Transverse colon (tissue), 4 donors: ENCODE results near the gene SYT12. TPM values are rescaled to one million over a fixed set of nuclear protein-coding genes. Genes with fewer than 3 reads are reported as not detected.
"Not testable (repeated sequence)": the region's sequence is repeated elsewhere in the genome, so short reads cannot be mapped to it uniquely, and the experiment has no call there.

Experiments
- DNase-seq: peaks from one replicate; pipeline ENCODE4 v3.0.0-alpha.2; 2019
- H3K27ac ChIP-seq, 4 donors: fragments of 200-600 bp; sonication (generic); 2 replicates each; pipeline ENCODE4 v1.5.1; 2016 to 2018; ENCODE audit warnings: inconsistent platforms in 4 of 4
- H3K27me3 ChIP-seq: fragments of 200-600 bp; sonication (generic); 2 replicates; pipeline ENCODE4 v1.5.1; 2017; ENCODE audit warnings: inconsistent platforms
- H3K36me3 ChIP-seq, 4 donors: fragments of 200-600 bp; sonication (generic); 2 replicates each; pipeline ENCODE4 v1.5.1; 2017 to 2019; ENCODE audit warnings: inconsistent platforms in 4 of 4
- H3K4me1 ChIP-seq, 4 donors: fragments of 200-600 bp; sonication (generic); 2 replicates each; pipeline ENCODE4 v1.5.1; 2017 to 2020; ENCODE audit warnings: inconsistent platforms in 4 of 4
- H3K4me3 ChIP-seq, 4 donors: fragments of 200-600 bp; sonication (generic); 1 replicate in 1 of 4; 2 replicates in 3 of 4; pipeline versions ENCODE4 v1.5.1 to v1.6.1; 2017 to 2019; ENCODE audit warnings: inconsistent platforms in 4 of 4
- H3K9me3 ChIP-seq, 2 donors: fragments of 200-600 bp; sonication (generic); 2 replicates each; pipeline ENCODE4 v1.5.1; 2017 to 2019; ENCODE audit warnings: inconsistent platforms in 2 of 2
- EP300 ChIP-seq: sonication (generic); formaldehyde crosslinking; IDR thresholded peaks from one replicate; pipeline ENCODE4 v1.6.1; 2017; ENCODE audit warnings: antibody characterized with exemption, low read depth
- POLR2A ChIP-seq: fragments of 450-650 bp; IDR thresholded peaks from one replicate; pipeline ENCODE4 v1.6.1; 2016; ENCODE audit warnings: antibody characterized with exemption, mild to moderate bottlenecking, moderate library complexity
- POLR2AphosphoS5 ChIP-seq, 3 donors: sonication (generic); formaldehyde crosslinking; IDR thresholded peaks; one replicate each; pipeline ENCODE4 v1.6.1; 2016; ENCODE audit warnings: antibody characterized with exemption in 3 of 3
- WGBS, 2 donors: methylation state at CpG; one replicate each; pipeline ENCODE4 v1.1.5; 2018; ENCODE audit warnings: low coverage in 1 of 2; 5-methylcytosine and 5-hydroxymethylcytosine counted together
- in situ Hi-C, 4 donors: fragments of 200-750 bp; cut with MboI; loops; one replicate each; pipeline versions ENCODE4 v1.15.0 to v1.15.1; 2017; ENCODE audit warnings: low sequenced_read_pairs in 3 of 4, low pct_ligation_motif_present in 1 of 4, low pct_unique_long_range_greater_than_20kb in 1 of 4
- intact Hi-C: fragments of 100-400 bp; cut with DNase I; formaldehyde crosslinking; loops from one replicate; pipeline ENCODE4 v1.15.1; 2023; ENCODE audit warnings: low total_unique reads
- total RNA-seq, 4 donors: library from RNA; depleted of rRNA; stranded (reverse); fragments of >200 nt; gene quantifications; one replicate each; pipeline ENCODE4 v1.1.0, GENCODE V29; 2016
- TF ChIP-seq, protein P1 (sequence below), 5 experiments: fragments of 200-600 bp in 3 of 5; fragments of 450-650 bp in 2 of 5; sonication (generic) in 3 of 5; IDR thresholded peaks; 1 replicate in 2 of 5; 2 replicates in 3 of 5; pipeline ENCODE4 v1.5.1; 2016 to 2017; ENCODE audit warnings: antibody characterized with exemption in 5 of 5, inconsistent platforms in 3 of 5, mild to moderate bottlenecking in 2 of 5, moderate library complexity in 1 of 5

SYT12 gene
- total RNA-seq, 4 donors from 2014 or later: not detected

DNA sequence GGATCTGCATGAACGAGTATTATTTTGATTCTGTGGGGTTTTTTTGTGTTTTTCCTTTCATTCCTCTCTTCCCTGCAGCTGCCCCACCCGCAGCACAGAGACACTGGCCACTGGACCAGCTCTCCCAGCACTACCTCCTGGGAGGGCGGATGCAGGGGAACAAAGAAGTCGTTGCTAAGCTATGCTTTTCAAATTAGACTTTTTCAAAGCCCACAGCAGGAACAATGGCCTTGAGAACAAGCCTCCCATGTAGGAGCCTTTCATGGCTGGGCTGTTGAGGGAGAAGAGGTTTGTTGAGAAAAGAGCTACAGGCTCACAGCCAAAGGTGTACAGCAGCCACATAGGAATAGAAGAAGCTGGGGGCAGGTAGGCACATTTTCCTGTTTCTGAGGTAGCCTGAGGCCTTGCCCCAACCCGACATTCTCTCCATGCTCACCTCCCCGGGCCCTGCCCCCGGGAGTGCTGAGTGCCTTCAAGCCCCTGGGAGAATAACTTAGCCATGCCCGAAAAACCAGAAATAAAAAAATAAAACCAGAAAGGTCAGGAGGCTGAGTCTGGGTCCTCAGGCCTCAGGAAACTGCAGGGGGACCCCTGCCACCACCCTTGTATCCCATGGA, 20.5 kb upstream of the SYT12 start:
- H3K27ac ChIP-seq: no peak overlapping the region
- in situ Hi-C loops (loop anchor here in 1 of 4 donors (25.0 kb wide), 1 partner anchor 290 kb away; no protein-coding TSS in a partner anchor), intact Hi-C loops (no loop called here)
- no peaks in the 10 kb centered on the region for H3K27me3 ChIP-seq
- no peaks in the 10 kb centered on the region for H3K9me3 ChIP-seq
- H3K4me3 ChIP-seq: no peak overlapping the region
- 63% methylated on average over 8 of the region's 8 CpGs; no CpG with 5 or more reads in 1 of the 2 donors for WGBS, 2 donors
- H3K4me1 ChIP-seq: no peaks in the 10 kb centered on the region
- no peak for DNase-seq
- H3K36me3 ChIP-seq: no peaks in the 10 kb centered on the region
- TF ChIP-seq, protein P1, sequence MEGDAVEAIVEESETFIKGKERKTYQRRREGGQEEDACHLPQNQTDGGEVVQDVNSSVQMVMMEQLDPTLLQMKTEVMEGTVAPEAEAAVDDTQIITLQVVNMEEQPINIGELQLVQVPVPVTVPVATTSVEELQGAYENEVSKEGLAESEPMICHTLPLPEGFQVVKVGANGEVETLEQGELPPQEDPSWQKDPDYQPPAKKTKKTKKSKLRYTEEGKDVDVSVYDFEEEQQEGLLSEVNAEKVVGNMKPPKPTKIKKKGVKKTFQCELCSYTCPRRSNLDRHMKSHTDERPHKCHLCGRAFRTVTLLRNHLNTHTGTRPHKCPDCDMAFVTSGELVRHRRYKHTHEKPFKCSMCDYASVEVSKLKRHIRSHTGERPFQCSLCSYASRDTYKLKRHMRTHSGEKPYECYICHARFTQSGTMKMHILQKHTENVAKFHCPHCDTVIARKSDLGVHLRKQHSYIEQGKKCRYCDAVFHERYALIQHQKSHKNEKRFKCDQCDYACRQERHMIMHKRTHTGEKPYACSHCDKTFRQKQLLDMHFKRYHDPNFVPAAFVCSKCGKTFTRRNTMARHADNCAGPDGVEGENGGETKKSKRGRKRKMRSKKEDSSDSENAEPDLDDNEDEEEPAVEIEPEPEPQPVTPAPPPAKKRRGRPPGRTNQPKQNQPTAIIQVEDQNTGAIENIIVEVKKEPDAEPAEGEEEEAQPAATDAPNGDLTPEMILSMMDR (IDR thresholded peaks at IDR 0.05): no peak

GRCh38 chr11:67002921-67003411, 20.0 kb upstream of the SYT12 start:
- in situ Hi-C loops: loop anchor here in 1 of 4 donors (25.0 kb wide), 1 partner anchor 291 kb away; no protein-coding TSS in a partner anchor
- Histone ChIP-seq H3K4me1 (no peaks in the 10 kb centered on the region), H3K9me3 (no peaks in the 10 kb centered on the region), H3K27me3 (no peaks in the 10 kb centered on the region), H3K27ac (no peak overlapping the region), H3K4me3 (no peak overlapping the region), H3K36me3 (no peaks in the 10 kb centered on the region)
- no peak for DNase-seq
- TF ChIP-seq, protein P1 (IDR thresholded peaks at IDR 0.05): no peak
- TF ChIP-seq POLR2AphosphoS5 (IDR thresholded peaks at IDR 0.05) (no peak), POLR2A (no peak), EP300 (no peak)
- intact Hi-C loops: no loop called here
- 82 to 100% methylated on average over 1 to 5 of the region's 5 CpGs for WGBS, 2 donors

DNA sequence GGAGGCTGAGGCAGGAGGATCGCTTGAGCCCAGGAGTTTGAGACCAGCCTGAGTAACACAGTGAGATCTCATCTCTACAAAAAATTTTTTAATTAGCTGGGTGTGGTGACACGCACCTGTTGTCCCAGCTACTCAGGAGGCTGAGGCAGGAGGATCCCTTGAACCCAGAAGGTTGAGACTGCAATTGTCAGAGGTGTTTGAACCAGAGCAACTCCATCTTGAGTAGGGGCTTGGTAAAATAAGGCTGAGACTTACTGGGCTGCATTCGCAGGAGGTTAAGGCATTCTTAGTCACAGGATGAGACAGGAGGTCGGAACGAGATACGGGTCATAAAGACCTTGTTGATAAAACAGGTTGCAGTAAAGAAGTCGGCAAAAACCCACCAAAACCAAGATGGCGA, 17.7 kb upstream of the SYT12 start:
- H3K9me3 ChIP-seq, H3K27me3 ChIP-seq, H3K36me3 ChIP-seq, intact Hi-C loops, H3K4me3 ChIP-seq, H3K4me1 ChIP-seq, H3K27ac ChIP-seq, DNase-seq: not testable (repeated sequence)
- 91 to 100% methylated on average over 1 to 8 of the region's 8 CpGs for WGBS, 2 donors
- in situ Hi-C loops: loop anchor here in 1 of 4 donors (25.0 kb wide), 1 partner anchor 293 kb away; no protein-coding TSS in a partner anchor

DNA sequence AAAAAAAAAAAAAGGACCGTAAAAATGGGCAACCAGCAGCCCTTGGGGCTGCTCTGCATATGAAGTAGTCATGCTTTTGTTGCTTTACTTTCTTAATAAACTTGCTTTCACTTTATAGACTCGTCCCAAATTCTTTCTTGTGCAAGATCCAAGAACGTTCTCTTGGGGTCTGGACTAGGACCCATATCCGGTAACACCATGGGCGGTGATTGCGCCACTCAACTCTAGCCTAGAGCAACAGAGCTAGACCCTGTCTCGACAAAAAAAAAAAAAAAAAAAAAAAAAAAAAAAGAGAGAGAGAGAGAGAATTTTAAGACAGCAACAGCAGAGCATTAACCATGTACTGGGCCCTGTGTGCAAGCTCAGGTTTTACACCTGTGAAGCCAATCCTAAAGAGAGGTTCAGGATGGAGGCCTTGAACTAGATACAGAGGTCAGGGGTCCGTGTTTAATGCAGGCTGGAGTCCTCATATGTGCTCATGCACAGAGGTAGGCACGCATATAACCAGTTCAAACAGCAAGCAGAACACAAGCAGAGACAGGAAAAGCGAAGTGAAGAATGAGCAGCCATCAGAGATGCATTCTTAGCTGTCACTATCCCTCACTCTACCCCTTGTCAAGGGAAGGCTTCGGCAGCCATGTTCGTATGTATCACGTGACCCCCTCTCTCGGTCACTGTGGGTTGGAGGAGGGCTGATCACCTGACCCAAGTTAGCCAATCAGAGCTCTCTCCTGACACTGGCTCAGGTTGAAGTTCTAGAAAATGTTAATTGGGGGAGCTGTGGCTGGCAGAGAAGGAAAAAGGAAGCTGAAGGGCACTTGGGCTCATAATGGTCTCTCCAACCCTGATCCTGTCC, 16.7 kb upstream of the SYT12 start:
- no peaks in the 10 kb centered on the region for H3K36me3 ChIP-seq
- WGBS, 2 donors: 87 to 88% methylated on average over 4 to 14 of the region's 14 CpGs
- intact Hi-C loops: no loop called here

More for the DNA sequence above, 16.7 kb upstream of the SYT12 start:
- no peak overlapping the region for H3K4me3 ChIP-seq
- no peak for DNase-seq
- no peaks in the 10 kb centered on the region for H3K9me3 ChIP-seq
- no peak overlapping the region for H3K27ac ChIP-seq
- H3K4me1 ChIP-seq: no peaks in the 10 kb centered on the region
- TF ChIP-seq POLR2A (no peak), EP300 (no peak), POLR2AphosphoS5 (IDR thresholded peaks at IDR 0.05) (no peak)
- TF ChIP-seq, protein P1 (IDR thresholded peaks at IDR 0.05): no peak
- in situ Hi-C loops: loop anchor here in 1 of 4 donors (25.0 kb wide), 1 partner anchor 294 kb away; no protein-coding TSS in a partner anchor
- no peaks in the 10 kb centered on the region for H3K27me3 ChIP-seq
